IMR-90 (cell line): ENCODE measurements around the gene SLC22A7. TPM values are rescaled to one million over a fixed set of nuclear protein-coding genes. Genes with fewer than 3 reads are reported as not detected.

Source experiments
- ATAC-seq: fragments of 200-7000 bp; cut with Tn5 transposase; 2 replicates; pipeline ENCODE4 v1.9.1; 2020; ENCODE audit warnings: low read depth, mild to moderate bottlenecking, moderate library complexity
- BruUV-seq: library from RNA; stranded (reverse); fragments of 400-500 nt; replicated peaks from 2 replicates; lab custom pipeline; 2021; lab: Mats Ljungman, UMichigan
- CTCF ChIA-PET: fragments of 300-600 bp; formaldehyde crosslinking; extraction: SDS; loops from one replicate; lab custom pipeline; 2021; ENCODE audit warnings: antibody characterized with exemption; lab: Yijun Ruan, JAX
- POLR2A ChIA-PET: fragments of 300-600 bp; sonication (Branson Sonifier 250); formaldehyde crosslinking; loops from one replicate; lab custom pipeline; 2022; ENCODE audit warnings: antibody characterized with exemption; ENCODE audit not compliant: unreplicated experiment; lab: Charles Lee
- DNase-seq: peaks from one replicate; pipeline ENCODE4 v3.0.0; 2013
- H2AFZ ChIP-seq: replicated peaks from 2 replicates; pipeline ENCODE3; 2013; ENCODE audit warnings: low read length, mild to moderate bottlenecking; ENCODE audit not compliant: poor library complexity
- H2AK5ac ChIP-seq: 2 replicates; pipeline ENCODE4 v1.6.1; 2013; ENCODE audit warnings: low read depth, low read length, inconsistent platforms
- H2AK9ac ChIP-seq: replicated peaks from 2 replicates; pipeline ENCODE3; 2013; ENCODE audit warnings: mild to moderate bottlenecking, low read depth, low read length, moderate library complexity; ENCODE audit not compliant: poor library complexity
- H2BK120ac ChIP-seq: 2 replicates; pipeline ENCODE4 v1.6.1; 2013; ENCODE audit warnings: low read depth, low read length, inconsistent platforms
- H2BK15ac ChIP-seq: 3 replicates; pipeline ENCODE4 v1.6.1; 2013; ENCODE audit warnings: low read depth, low read length, inconsistent platforms
- H2BK20ac ChIP-seq: 2 replicates; pipeline ENCODE4 v1.6.1; 2013; ENCODE audit warnings: low read depth, mild to moderate bottlenecking, inconsistent platforms, low read length, moderate library complexity
- H2BK5ac ChIP-seq: 2 replicates; pipeline ENCODE4 v1.6.1; 2013; ENCODE audit warnings: mild to moderate bottlenecking, low read depth, low read length, inconsistent platforms; ENCODE audit not compliant: poor library complexity, severe bottlenecking
- H3K14ac ChIP-seq: replicated peaks from 2 replicates; pipeline ENCODE4 v1.6.1; 2013; ENCODE audit warnings: low read depth, low read length, inconsistent platforms
- H3K18ac ChIP-seq: 2 replicates; pipeline ENCODE4 v1.6.1; 2013; ENCODE audit warnings: low read depth, low read length, control low read depth
- H3K23ac ChIP-seq: 2 replicates; pipeline ENCODE4 v1.6.1; 2013; ENCODE audit warnings: low read depth, low read length, inconsistent platforms
- H3K27ac ChIP-seq: 2 replicates; pipeline ENCODE4 v1.5.1; 2013; ENCODE audit warnings: mild to moderate bottlenecking, control low read depth, low read length; ENCODE audit not compliant: insufficient read depth
- H3K27me3 ChIP-seq: 2 replicates; pipeline ENCODE4 v1.6.1; 2013; ENCODE audit warnings: low read length; ENCODE audit not compliant: control insufficient read depth, insufficient read depth
- H3K36me3 ChIP-seq: 2 replicates; pipeline ENCODE4 v1.6.1; 2013; ENCODE audit warnings: low read length, mixed read lengths; ENCODE audit not compliant: control insufficient read depth, insufficient read depth
- H3K4ac ChIP-seq: 2 replicates; pipeline ENCODE4 v1.6.1; 2013; ENCODE audit warnings: low read depth, low read length, inconsistent platforms
- H3K4me1 ChIP-seq: 2 replicates; pipeline ENCODE4 v1.6.1; 2013; ENCODE audit warnings: low read length, mixed read lengths; ENCODE audit not compliant: control insufficient read depth, insufficient read depth
- H3K4me2 ChIP-seq: 2 replicates; pipeline ENCODE4 v1.6.1; 2013; ENCODE audit warnings: low read depth, mild to moderate bottlenecking, control low read depth, low read length, moderate library complexity
- H3K4me3 ChIP-seq: 2 replicates; pipeline ENCODE4 v1.5.1; 2013; ENCODE audit warnings: low read depth, mild to moderate bottlenecking, control low read depth, low read length, moderate library complexity; ENCODE audit not compliant: insufficient read depth
- H3K56ac ChIP-seq: 2 replicates; pipeline ENCODE4 v1.6.1; 2013; ENCODE audit warnings: low read length, inconsistent platforms; ENCODE audit not compliant: insufficient read depth; ENCODE audit errors: extremely low read depth
- H3K79me1 ChIP-seq, 2 experiments: 2 replicates each; pipeline ENCODE4 v1.6.1; 2013; ENCODE audit warnings: low read length in 2 of 2, inconsistent platforms in 1 of 2, low read depth in 1 of 2
- H3K9ac ChIP-seq: 2 replicates; pipeline ENCODE4 v1.6.1; 2013; ENCODE audit warnings: low read depth, low read length, control low read depth
- H3K9me1 ChIP-seq: 2 replicates; pipeline ENCODE4 v1.6.1; 2013; ENCODE audit warnings: low read length, inconsistent platforms; ENCODE audit not compliant: insufficient read depth
- H3K9me3 ChIP-seq: 2 replicates; pipeline ENCODE4 v1.6.1; 2013; ENCODE audit warnings: low read length; ENCODE audit not compliant: control insufficient read depth, insufficient read depth
- H4K20me1 ChIP-seq: 2 replicates; pipeline ENCODE4 v1.6.1; 2013; ENCODE audit warnings: low read length, inconsistent platforms; ENCODE audit not compliant: insufficient read depth
- H4K5ac ChIP-seq: 2 replicates; pipeline ENCODE4 v1.6.1; 2013; ENCODE audit warnings: mild to moderate bottlenecking, low read depth, low read length, control low read depth
- H4K8ac ChIP-seq, 2 experiments: 2 replicates each; pipeline ENCODE4 v1.6.1; 2013; ENCODE audit warnings: low read depth in 2 of 2, low read length in 2 of 2, control low read depth in 1 of 2, inconsistent platforms in 1 of 2
- H4K91ac ChIP-seq: 2 replicates; pipeline ENCODE4 v1.6.1; 2013; ENCODE audit warnings: low read depth, low read length, inconsistent platforms; ENCODE audit not compliant: insufficient read depth
- FOS ChIP-seq: fragments of 150-350 bp; IDR thresholded peaks from 2 replicates; pipeline ENCODE4 v1.6.1; 2016; ENCODE audit warnings: low read depth, low read length
- MAFK ChIP-seq: IDR thresholded peaks from 2 replicates; pipeline ENCODE4 v1.6.1; 2012; ENCODE audit warnings: low read depth, low read length, improper control_type of control experiment
- MXI1 ChIP-seq: IDR thresholded peaks from 2 replicates; pipeline ENCODE4 v1.6.1; 2012; ENCODE audit warnings: low read depth, mild to moderate bottlenecking, low read length, moderate library complexity, borderline replicate concordance
- POLR2A ChIP-seq: IDR thresholded peaks from 2 replicates; pipeline ENCODE4 v1.6.1; 2012; ENCODE audit warnings: mild to moderate bottlenecking, low read depth, low read length
- RCOR1 ChIP-seq: IDR thresholded peaks from 2 replicates; pipeline ENCODE4 v1.6.1; 2012; ENCODE audit warnings: mild to moderate bottlenecking, low read length, improper control_type of control experiment; ENCODE audit not compliant: insufficient replicate concordance
- RFX5 ChIP-seq: IDR thresholded peaks from 2 replicates; pipeline ENCODE4 v1.8.0; 2012; ENCODE audit warnings: low read depth, mild to moderate bottlenecking, low read length, moderate library complexity
- SMC3 ChIP-seq: fragments of 150-350 bp; IDR thresholded peaks from 2 replicates; pipeline ENCODE4 v1.6.1; 2016; ENCODE audit warnings: low read depth, mild to moderate bottlenecking, antibody characterized with exemption, low read length, moderate library complexity
- USF2 ChIP-seq: fragments of 150-350 bp; IDR thresholded peaks from 2 replicates; pipeline ENCODE4 v1.6.1; 2017; ENCODE audit warnings: mild to moderate bottlenecking, antibody characterized with exemption, low read length, low read depth
- WGBS, 2 experiments: methylation state at CpG; one replicate each; pipeline versions ENCODE4 v1.1.5 to v1.1.7; 2013; ENCODE audit warnings: missing lambda C conversion rate in 2 of 2; ENCODE audit not compliant: insufficient read length in 1 of 2; ENCODE audit errors: extremely low coverage in 2 of 2; 5-methylcytosine and 5-hydroxymethylcytosine counted together
- dilution Hi-C: fragments of 300-500 bp; cut with HindIII; formaldehyde crosslinking; loops from one replicate; pipeline ENCODE4 v1.14.3; 2018; ENCODE audit warnings: low sequenced_read_pairs; ENCODE audit not compliant: unreplicated experiment
- in situ Hi-C: fragments of 300-500 bp; cut with MboI; formaldehyde crosslinking; loops from 3 replicates; pipeline ENCODE4 v1.14.3; 2019; ENCODE audit warnings: low sequenced_read_pairs, inconsistent platforms, mixed read lengths
- intact Hi-C: fragments of 100-400 bp; cut with micrococcal nuclease; formaldehyde crosslinking; loops from 2 replicates; pipeline ENCODE4 v1.10.0; 2022
- polyA plus RNA-seq, 3 experiments: library from polyadenylated mRNA; depleted of rRNA; stranded (reverse); fragments of >200 nt; gene quantifications; 2 replicates each; pipeline ENCODE4 v1.2.3, GENCODE V29; 2012; ENCODE audit warnings: low replicate concordance in 1 of 3
- total RNA-seq: library from RNA; depleted of rRNA; stranded (reverse); fragments of >200 nt; gene quantifications from 2 replicates; pipeline ENCODE4 v1.2.3, GENCODE V29; 2012

SLC22A7 gene
- total and polyA plus RNA-seq, 2 of the 4 experiments (the other 2 are of a cell fraction), result not detected

- no peaks in the 10 kb centered on the region for H3K9me3 ChIP-seq
- H2AK9ac ChIP-seq, result peak overlapping the region; percentile 37
- H2BK20ac ChIP-seq, result no peak overlapping the region
- WGBS, 2 experiments, result 90% methylated on average over 11 of the region's 30 CpGs; no CpG with 5 or more reads in 1 of the 2 experiments
- dilution Hi-C loops (no loop called here), in situ Hi-C loops (loop anchor here (5.0 kb wide), 1 partner anchor 233 kb away; no protein-coding TSS in a partner anchor), intact Hi-C loops (no loop called here)
- no peak overlapping the region for H3K9ac ChIP-seq
- H2BK5ac ChIP-seq, result no peak overlapping the region
- no peaks in the 10 kb centered on the region for H3K36me3 ChIP-seq
- no peak overlapping the region for H2BK15ac ChIP-seq
- no peaks in the 10 kb centered on the region for H3K9me1 ChIP-seq
- H4K91ac ChIP-seq, result no peak overlapping the region
- no peaks in the 10 kb centered on the region for H3K4me1 ChIP-seq
- H3K4me3 ChIP-seq, result no peak overlapping the region
- H3K14ac ChIP-seq, result no peak overlapping the region
- H2AK5ac ChIP-seq, result no peak overlapping the region
- TF ChIP-seq POLR2A (no peak), USF2 (no peak), RCOR1 (no peak), RFX5 (no peak), MAFK (no peak), MXI1 (no peak), FOS (no peak), SMC3 (no peak)
- CTCF ChIA-PET, result no interaction called here
- no peak overlapping the region for H4K5ac ChIP-seq
- H3K23ac ChIP-seq, result no peak overlapping the region
- no TSS peak for BruUV-seq
- no peak for ATAC-seq
- no peak overlapping the region for H3K56ac ChIP-seq
- H2BK120ac ChIP-seq, result no peak overlapping the region
- no peak overlapping the region for H3K27ac ChIP-seq
- H3K79me1 ChIP-seq, result no peaks in the 10 kb centered on the region
- H3K4me2 ChIP-seq, result no peak overlapping the region
- no peak overlapping the region for H3K4ac ChIP-seq
- H3K27me3 ChIP-seq, result peaks cover 36% of the 10 kb centered on the region
- POLR2A ChIA-PET, result no interaction called here
- no peak overlapping the region for H4K8ac ChIP-seq
- no peak overlapping the region for H2AFZ ChIP-seq
- no peak overlapping the region for H3K18ac ChIP-seq
- no peak for DNase-seq
- no peaks in the 10 kb centered on the region for H4K20me1 ChIP-seq
Observed at GRCh38 chr6:43258807-43259686, 39.0 kb upstream of the SLC22A7 start.
